ENCODE results near the gene NPHP1. TPM values are rescaled to one million over a fixed set of nuclear protein-coding genes. Genes with fewer than 3 reads are reported as not detected.

The NPHP1 gene
- total and polyA plus RNA-seq, 2 of the 8 experiments (the other 6 are each of a cell fraction or from before 2014, with no cell fraction given), result 1.4 to 2.8 TPM

DNA sequence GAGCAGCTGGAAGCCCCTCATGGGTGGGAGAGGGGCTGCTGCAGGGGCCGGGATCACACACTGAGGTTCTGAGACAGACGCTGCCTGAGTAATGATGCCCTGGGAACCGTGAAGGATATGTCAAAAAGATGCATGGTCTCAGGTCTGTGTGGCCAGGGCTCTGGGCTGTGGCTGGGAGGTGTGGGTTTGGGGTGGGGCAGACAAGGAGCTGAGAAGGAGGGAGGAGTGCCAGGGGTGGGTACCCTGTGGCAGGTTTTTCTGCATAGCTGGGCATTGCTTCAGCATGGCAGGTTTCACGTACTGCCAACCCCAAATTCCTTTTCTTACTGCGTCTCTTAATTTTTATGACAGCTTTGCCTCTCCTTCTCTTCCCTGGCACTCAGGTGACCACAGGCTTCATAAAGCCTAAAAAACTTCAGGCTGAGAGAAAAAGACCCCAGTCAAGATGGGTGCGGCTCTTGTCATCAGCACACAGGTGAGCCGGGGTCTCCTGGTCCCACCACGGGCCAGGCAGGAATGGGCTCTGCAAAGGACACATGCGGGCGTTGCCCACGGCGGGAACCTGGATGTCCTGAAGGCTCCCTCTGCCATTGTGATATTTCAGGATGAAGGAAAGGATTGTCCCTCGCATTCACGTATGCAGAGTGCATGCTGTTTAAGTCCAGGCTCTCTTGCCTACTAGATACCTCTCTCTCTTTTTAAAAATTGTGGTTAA, 107.2 kb downstream of the NPHP1 start:
- Histone ChIP-seq H3K4ac (replicated peaks; ENCODE audit: insufficient read length, low read depth, low read length) (no peak overlapping the region), H4K91ac (replicated peaks; ENCODE audit: insufficient read length, low read length) (no peak overlapping the region), H2BK120ac (replicated peaks; ENCODE audit: low read depth, low read length) (no peak overlapping the region), H3K23ac (ENCODE audit: insufficient read length) (no peak overlapping the region), H2AK5ac (ENCODE audit: low read depth, low read length) (no peak overlapping the region), H2BK12ac (ENCODE audit: low read depth, low read length) (no peak overlapping the region), H3K4me2 (ENCODE audit: insufficient read depth in 1 of 2, low read depth in 2 of 2, low read length in 2 of 2) (no peak overlapping the region), H3K79me1 (ENCODE audit: low read depth, low read length) (no peaks in the 10 kb centered on the region), H2AFZ (ENCODE audit: low read length) (no peak overlapping the region), H4K8ac (ENCODE audit: extremely low read depth, insufficient read depth, low read length) (no peak overlapping the region), H3K27ac (ENCODE audit: low read depth, low read length) (no peak overlapping the region), H3K14ac (ENCODE audit: insufficient read length) (no peak overlapping the region), H2BK15ac (ENCODE audit: low read length) (no peak overlapping the region), H3K36me3 (ENCODE audit: control insufficient read depth in 2 of 4, insufficient read depth in 4 of 4, low read length in 3 of 4) (no peaks in the 10 kb centered on the region), H3K23me2 (ENCODE audit: low read depth, low read length) (no peaks in the 10 kb centered on the region), H3K4me3 (ENCODE audit: extremely low read depth in 1 of 4, insufficient read depth in 2 of 4, low read depth in 3 of 4, low read length in 4 of 4) (no peak overlapping the region), H3K56ac (replicated peaks; ENCODE audit: insufficient read length, low read depth, low read length) (no peak overlapping the region), H3K79me2 (ENCODE audit: control insufficient read depth in 1 of 2, insufficient read depth in 2 of 2, low read length in 2 of 2) (no peaks in the 10 kb centered on the region), H4K20me1 (replicated peaks in 1 of 2; ENCODE audit: control insufficient read depth in 1 of 2, insufficient read depth in 2 of 2, low read length in 2 of 2) (no peaks in the 10 kb centered on the region), H3K18ac (ENCODE audit: extremely low read depth, low read length) (no peak overlapping the region), H3K9me3 (ENCODE audit: insufficient read depth in 2 of 2, low read depth in 1 of 2, low read length in 1 of 2) (no peaks in the 10 kb centered on the region), H3K27me3 (replicated peaks in 1 of 4; ENCODE audit: control insufficient read depth in 3 of 4, extremely low read depth in 1 of 4, insufficient read depth in 3 of 4, low read length in 3 of 4) (no peaks in the 10 kb centered on the region), H3K4me1 (replicated peaks in 1 of 4; ENCODE audit: control insufficient read depth in 3 of 4, insufficient read depth in 4 of 4, low read length in 3 of 4) (no peaks in the 10 kb centered on the region; a peak in 2 of 7 replicates), H3K9ac (replicated peaks in 1 of 4; ENCODE audit: extremely low read depth in 1 of 4, low read depth in 3 of 4, low read length in 3 of 4) (no peak overlapping the region), H2BK20ac (ENCODE audit: low read length) (no peak overlapping the region), H2BK5ac (ENCODE audit: low read depth, low read length) (no peak overlapping the region), H4K5ac (ENCODE audit: insufficient read length, low read depth, low read length) (no peak overlapping the region)
- ChIA-PET POLR2A (ENCODE audit: partially characterized antibody) (no interaction called here), CTCF (ENCODE audit: partially characterized antibody) (interaction anchor here (2.1 kb wide), 1 partner anchor 18 kb away, joined by 7 read pairs; the partner anchor contains the start of gene MALL)
- DNase-seq (ENCODE audit: low read depth in 1 of 2, low spot score in 2 of 2) (no peak), FAIRE-seq (no peak)
- TF ChIP-seq SP2 (IDR thresholded peaks at IDR 0.05; ENCODE audit: low read length) (no peak), EP300 (IDR thresholded peaks at IDR 0.05; ENCODE audit: borderline replicate concordance in 1 of 2, low read depth in 2 of 2, low read length in 2 of 2) (no peak), EZH2 (IDR thresholded peaks at IDR 0.05; ENCODE audit: low read depth, low read length, severe bottlenecking) (no peak), RXRA (IDR thresholded peaks at IDR 0.05; ENCODE audit: insufficient read depth, low read depth, low read length) (no peak)
- WGBS, 2 experiments (ENCODE audit: extremely low coverage in 1 of 2, insufficient coverage in 1 of 2, insufficient read length in 1 of 2, insufficient replicate concordance in 2 of 2, low coverage in 1 of 2, low lambda C conversion rate in 2 of 2, missing lambda C conversion rate in 1 of 2), result 94% methylated on average over 13 of the region's 14 CpGs; no CpG with 5 or more reads in 1 of the 2 experiments
